Measurements from ENCODE around the gene TMEM145.

Gene TMEM145

GRCh38 chr19:42278452-42279154 lies 34.5 kb upstream of the TMEM145 start:
- no peak for DNase-seq

GRCh38 chr19:42279155-42279901 lies 33.8 kb upstream of the TMEM145 start:
- DNase-seq: no peak

GRCh38 chr19:42279902-42280814 lies 33.0 kb upstream of the TMEM145 start:
- DNase-seq: peak; percentile 90

- no peak for DNase-seq
These were observed 32.3 kb upstream of the TMEM145 start for GRCh38 chr19:42280815-42281145.

GRCh38 chr19:42281146-42281826 lies 31.8 kb upstream of the TMEM145 start:
- DNase-seq: peak; percentile 6

GRCh38 chr19:42281827-42282762 lies 31.0 kb upstream of the TMEM145 start:
- no peak for DNase-seq

GRCh38 chr19:42282819-42283187 lies 30.3 kb upstream of the TMEM145 start:
- no peak for DNase-seq

- DNase-seq: peak; percentile 76
These were observed 29.7 kb upstream of the TMEM145 start for GRCh38 chr19:42283188-42284065.

- peak; percentile 72 for DNase-seq
These were observed 29.0 kb upstream of the TMEM145 start for GRCh38 chr19:42284066-42284501.

GRCh38 chr19:42284591-42285341 lies 28.3 kb upstream of the TMEM145 start:
- no peak for DNase-seq

GRCh38 chr19:42285541-42285941 lies 27.6 kb upstream of the TMEM145 start:
- DNase-seq: no peak

- DNase-seq: no peak
These were observed 27.1 kb upstream of the TMEM145 start for GRCh38 chr19:42285988-42286348.

GRCh38 chr19:42286349-42287016 lies 26.6 kb upstream of the TMEM145 start:
- DNase-seq: no peak

GRCh38 chr19:42287017-42287826 lies 25.9 kb upstream of the TMEM145 start:
- no peak for DNase-seq

GRCh38 chr19:42287827-42288107 lies 25.3 kb upstream of the TMEM145 start:
- DNase-seq: no peak

- DNase-seq: no peak
These were observed 24.7 kb upstream of the TMEM145 start for GRCh38 chr19:42288387-42288786.

- no peak for DNase-seq
These were observed 24.1 kb upstream of the TMEM145 start for GRCh38 chr19:42288881-42289555.

GRCh38 chr19:42289556-42290041 lies 23.5 kb upstream of the TMEM145 start:
- DNase-seq: no peak
